ENCODE results near the gene UBE3C. TPM values are rescaled to one million over a fixed set of nuclear protein-coding genes. Genes with fewer than 3 reads are reported as not detected.

UBE3C gene
- total and polyA plus RNA-seq, 9 of the 15 experiments (the other 6 are each of a cell fraction or from before 2014, with no cell fraction given), result 9.6 to 91.7 (median 75.4) TPM

DNA sequence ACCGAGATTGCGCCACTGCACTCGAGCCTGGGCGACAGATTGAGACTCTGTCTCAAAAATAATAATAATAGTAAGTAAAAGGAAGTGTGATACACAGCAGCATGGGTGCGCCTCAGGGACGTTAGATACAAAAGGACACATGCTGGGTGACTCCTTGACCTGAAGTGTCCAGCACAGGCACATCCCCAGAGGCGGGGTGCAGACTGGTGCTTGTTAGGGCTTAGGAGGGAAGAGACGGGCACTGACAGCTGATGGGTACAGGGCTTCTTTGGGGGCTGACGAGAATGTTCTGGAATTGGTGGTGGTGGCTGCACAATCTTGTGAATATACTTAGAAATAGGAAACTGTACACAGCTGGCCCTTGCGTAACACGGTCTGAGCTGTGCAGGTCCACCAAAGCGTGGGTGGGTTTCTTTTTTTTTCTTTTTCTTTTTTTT is 136.3 kb downstream of the UBE3C start (continued):
- TF ChIP-seq, protein P1, sequence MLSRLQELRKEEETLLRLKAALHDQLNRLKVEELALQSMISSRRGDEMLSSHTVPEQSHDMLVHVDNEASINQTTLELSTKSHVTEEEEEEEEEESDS (CRISPR knock-in tag; IDR thresholded peaks at IDR 0.05), result no peak
- TF ChIP-seq ZNF133 (CRISPR knock-in tag; IDR thresholded peaks at IDR 0.05) (no peak), POLR2H (tag; IDR thresholded peaks at IDR 0.05; ENCODE audit: low read depth) (no peak), RFX1 (IDR thresholded peaks at IDR 0.05) (no peak), CEBPB (tag; IDR thresholded peaks at IDR 0.05) (peak; percentile 65; the same call in 1 of the 2 replicates), SMARCA4 (IDR thresholded peaks at IDR 0.05) (no peak), CEBPG (CRISPR knock-in tag; IDR thresholded peaks at IDR 0.05) (0 out of 2 replicates have a peak, but pooled peaks have one; percentile 6), CEBPG (tag; conservative IDR thresholded peaks at IDR 0.05 in 1 of 2, IDR thresholded peaks at IDR 0.05 in 1 of 2) (no peak), BCOR (IDR thresholded peaks at IDR 0.05) (no peak), PPARD (CRISPR knock-in tag; IDR thresholded peaks at IDR 0.05) (no peak), NBN (IDR thresholded peaks at IDR 0.05; ENCODE audit: low read depth) (no peak)
- TF ChIP-seq, protein P2, sequence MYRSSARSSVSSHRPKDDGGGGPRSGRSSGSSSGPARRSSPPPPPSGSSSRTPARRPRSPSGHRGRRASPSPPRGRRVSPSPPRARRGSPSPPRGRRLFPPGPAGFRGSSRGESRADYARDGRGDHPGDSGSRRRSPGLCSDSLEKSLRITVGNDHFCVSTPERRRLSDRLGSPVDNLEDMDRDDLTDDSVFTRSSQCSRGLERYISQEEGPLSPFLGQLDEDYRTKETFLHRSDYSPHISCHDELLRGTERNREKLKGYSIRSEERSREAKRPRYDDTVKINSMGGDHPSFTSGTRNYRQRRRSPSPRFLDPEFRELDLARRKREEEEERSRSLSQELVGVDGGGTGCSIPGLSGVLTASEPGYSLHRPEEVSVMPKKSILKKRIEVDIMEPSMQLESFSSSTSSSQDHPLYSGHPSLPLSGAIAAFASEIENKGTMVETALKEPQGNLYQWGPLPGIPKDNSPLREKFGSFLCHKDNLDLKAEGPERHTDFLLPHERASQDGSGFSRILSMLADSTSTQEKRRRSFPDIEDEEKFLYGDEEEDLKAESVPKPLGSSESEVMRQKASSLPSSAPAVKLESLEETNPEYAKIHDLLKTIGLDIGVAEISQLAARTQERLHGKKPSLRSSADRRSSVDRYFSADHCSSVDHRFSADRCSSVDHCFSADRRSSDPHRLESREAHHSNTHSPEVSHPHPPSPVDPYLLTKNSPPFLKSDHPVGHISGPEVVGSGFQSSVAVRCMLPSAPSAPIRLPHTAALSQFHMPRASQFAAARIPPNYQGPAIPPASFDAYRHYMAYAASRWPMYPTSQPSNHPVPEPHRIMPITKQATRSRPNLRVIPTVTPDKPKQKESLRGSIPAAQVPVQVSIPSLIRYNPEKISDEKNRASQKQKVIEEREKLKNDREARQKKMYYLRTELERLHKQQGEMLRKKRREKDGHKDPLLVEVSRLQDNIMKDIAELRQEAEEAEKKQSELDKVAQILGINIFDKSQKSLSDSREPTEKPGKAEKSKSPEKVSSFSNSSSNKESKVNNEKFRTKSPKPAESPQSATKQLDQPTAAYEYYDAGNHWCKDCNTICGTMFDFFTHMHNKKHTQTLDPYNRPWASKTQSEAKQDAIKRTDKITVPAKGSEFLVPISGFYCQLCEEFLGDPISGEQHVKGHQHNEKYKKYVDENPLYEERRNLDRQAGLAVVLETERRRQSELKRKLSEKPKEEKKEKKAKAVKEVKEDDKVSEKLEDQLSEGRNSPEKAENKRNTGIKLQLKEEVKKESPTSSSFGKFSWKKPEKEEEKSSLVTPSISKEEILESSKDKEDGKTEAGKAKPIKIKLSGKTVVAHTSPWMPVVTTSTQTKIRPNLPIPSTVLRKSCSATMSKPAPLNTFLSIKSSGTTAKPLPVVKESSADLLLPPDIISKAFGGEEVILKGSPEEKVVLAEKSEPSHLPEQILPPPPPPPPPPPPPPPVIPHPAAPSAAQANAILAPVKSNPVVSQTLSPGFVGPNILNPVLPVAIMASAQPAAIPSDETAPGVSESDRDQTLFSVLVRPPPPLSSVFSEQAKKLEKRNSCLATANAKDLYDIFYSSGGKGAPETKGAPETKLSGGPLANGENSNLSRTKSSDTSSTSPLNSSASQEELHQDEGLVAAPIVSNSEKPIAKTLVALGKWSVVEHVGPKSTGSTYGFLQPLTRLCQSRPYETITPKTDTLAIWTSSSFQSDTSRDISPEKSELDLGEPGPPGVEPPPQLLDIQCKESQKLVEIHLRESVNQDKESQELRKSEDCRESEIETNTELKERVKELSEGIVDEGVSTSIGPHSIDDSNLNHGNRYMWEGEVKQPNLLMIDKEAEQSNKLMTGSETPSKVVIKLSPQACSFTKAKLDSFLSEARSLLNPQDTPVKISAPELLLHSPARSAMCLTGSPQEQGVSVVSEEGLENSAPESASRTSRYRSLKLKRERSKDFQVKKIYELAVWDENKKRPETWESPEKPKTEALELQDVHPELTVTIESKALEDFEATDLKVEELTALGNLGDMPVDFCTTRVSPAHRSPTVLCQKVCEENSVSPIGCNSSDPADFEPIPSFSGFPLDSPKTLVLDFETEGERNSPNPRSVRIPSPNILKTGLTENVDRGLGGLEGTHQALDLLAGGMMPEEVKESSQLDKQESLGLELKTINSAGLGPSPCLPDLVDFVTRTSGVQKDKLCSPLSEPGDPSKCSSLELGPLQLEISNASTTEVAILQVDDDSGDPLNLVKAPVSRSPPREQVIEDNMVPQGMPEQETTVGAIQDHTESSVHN (IDR thresholded peaks at IDR 0.05; ENCODE audit: borderline replicate concordance in 1 of 2, low read depth in 1 of 2), result no peak
- TF ChIP-seq, protein P3, sequence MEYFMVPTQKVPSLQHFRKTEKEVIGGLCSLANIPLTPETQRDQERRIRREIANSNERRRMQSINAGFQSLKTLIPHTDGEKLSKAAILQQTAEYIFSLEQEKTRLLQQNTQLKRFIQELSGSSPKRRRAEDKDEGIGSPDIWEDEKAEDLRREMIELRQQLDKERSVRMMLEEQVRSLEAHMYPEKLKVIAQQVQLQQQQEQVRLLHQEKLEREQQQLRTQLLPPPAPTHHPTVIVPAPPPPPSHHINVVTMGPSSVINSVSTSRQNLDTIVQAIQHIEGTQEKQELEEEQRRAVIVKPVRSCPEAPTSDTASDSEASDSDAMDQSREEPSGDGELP (CRISPR knock-in tag; IDR thresholded peaks at IDR 0.05; ENCODE audit: borderline replicate concordance), result 0 out of 2 replicates have a peak, but pooled peaks have one; percentile 26

All from K562 (cell line).